Effector memory CD4-positive, alpha-beta T cell (primary cell): ENCODE data around the gene CHCHD3.

Source experiments
- DNase-seq, 3 donors: peaks; one replicate each; pipeline ENCODE4 v3.0.0-alpha.2; 2020
- H3K27ac ChIP-seq: 2 replicates; pipeline ENCODE4 v1.7.0; 2013; ENCODE audit warnings: mild to moderate bottlenecking, low read length, moderate library complexity; ENCODE audit not compliant: insufficient read depth, poor library complexity, severe bottlenecking
- H3K27me3 ChIP-seq: replicated peaks from 2 replicates; pipeline ENCODE4 v1.7.0; 2013; ENCODE audit warnings: mild to moderate bottlenecking, low read length; ENCODE audit not compliant: insufficient read depth, control insufficient read depth, poor library complexity, severe bottlenecking
- H3K36me3 ChIP-seq: 2 replicates; pipeline ENCODE4 v1.7.0; 2013; ENCODE audit warnings: mild to moderate bottlenecking, low read length, moderate library complexity; ENCODE audit not compliant: control insufficient read depth, insufficient read depth
- H3K4me1 ChIP-seq: 2 replicates; pipeline ENCODE4 v1.7.0; 2013; ENCODE audit warnings: low read length, mild to moderate bottlenecking; ENCODE audit not compliant: control insufficient read depth, insufficient read depth, poor library complexity, severe bottlenecking
- H3K4me3 ChIP-seq: 2 replicates; pipeline ENCODE4 v1.7.0; 2013; ENCODE audit warnings: low read length, low read depth, mild to moderate bottlenecking; ENCODE audit not compliant: insufficient read depth, poor library complexity, severe bottlenecking
- H3K9me3 ChIP-seq: 2 replicates; pipeline ENCODE4 v1.7.0; 2013; ENCODE audit warnings: mild to moderate bottlenecking, low read length, moderate library complexity; ENCODE audit not compliant: control insufficient read depth

Gene CHCHD3

DNA sequence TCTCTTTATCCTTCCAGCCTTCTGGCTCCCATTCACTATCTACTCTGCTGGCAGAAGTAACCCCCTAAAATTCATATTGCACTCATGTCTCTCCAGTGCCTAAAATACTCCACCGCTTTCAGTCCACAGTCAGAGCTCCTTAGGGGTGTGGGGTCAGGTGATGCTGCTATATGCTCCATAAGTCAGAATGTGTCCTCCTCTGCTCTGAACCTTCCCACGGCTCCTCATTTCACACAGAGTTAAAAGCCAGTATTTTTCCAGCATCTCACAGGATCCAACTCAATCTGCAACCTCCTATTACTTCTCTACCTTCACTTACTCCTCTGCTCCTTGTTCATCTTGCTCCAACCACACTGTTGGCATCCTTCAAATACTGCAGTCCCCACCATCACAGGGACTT is 31.1 kb upstream of the CHCHD3 start:
- H3K4me1 ChIP-seq, result no peaks in the 10 kb centered on the region
- no peak overlapping the region for H3K4me3 ChIP-seq
- H3K36me3 ChIP-seq, result no peaks in the 10 kb centered on the region
- DNase-seq, result no peak
- H3K9me3 ChIP-seq, result no peaks in the 10 kb centered on the region
- H3K27ac ChIP-seq, result no peak overlapping the region
- no peaks in the 10 kb centered on the region for H3K27me3 ChIP-seq

DNA sequence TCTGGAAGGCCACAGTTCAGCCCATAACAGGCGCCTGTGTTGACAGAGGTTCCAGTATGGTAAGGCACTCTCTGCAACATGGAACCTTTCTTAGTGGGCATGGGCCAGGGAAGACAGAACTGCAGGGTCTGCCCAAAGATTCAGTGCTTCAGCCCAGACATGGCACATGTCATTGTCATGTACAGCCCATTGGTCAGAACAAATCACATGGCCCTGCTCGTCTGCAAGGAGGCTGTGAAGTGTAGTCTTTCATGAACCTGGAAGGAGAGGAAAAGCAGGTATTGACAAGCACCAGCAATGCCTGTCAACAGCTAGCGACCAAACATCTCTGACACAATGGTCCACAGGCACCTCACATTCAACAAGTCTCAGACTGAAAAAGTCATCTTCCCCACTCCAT is 30.4 kb upstream of the CHCHD3 start:
- no peak for DNase-seq
- H3K4me1 ChIP-seq, result no peaks in the 10 kb centered on the region
- no peak overlapping the region for H3K4me3 ChIP-seq
- H3K36me3 ChIP-seq, result no peaks in the 10 kb centered on the region
- no peaks in the 10 kb centered on the region for H3K9me3 ChIP-seq
- H3K27ac ChIP-seq, result no peak overlapping the region
- no peaks in the 10 kb centered on the region for H3K27me3 ChIP-seq

DNA sequence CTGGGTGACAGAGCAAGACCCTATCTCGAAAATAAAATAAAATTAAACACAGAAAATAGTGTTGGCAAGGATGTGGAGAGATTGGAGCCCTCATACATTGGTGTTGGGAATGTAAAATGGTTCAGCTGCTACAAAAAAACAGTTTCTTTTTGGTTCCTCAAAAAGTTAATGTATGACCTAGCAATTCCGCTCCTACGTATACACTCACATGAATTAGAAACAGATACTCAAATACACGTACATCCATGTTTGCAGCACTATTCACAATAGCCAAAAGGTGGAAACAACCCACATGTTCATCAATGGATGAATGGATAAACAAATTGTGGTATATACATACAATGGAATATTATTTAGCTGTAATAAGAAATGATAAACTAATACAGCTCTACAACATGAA is 28.4 kb upstream of the CHCHD3 start:
- Histone ChIP-seq H3K36me3 (no peaks in the 10 kb centered on the region), H3K27me3 (no peaks in the 10 kb centered on the region), H3K27ac (no peak overlapping the region), H3K4me3 (no peak overlapping the region), H3K9me3 (no peaks in the 10 kb centered on the region), H3K4me1 (no peaks in the 10 kb centered on the region)
- DNase-seq, result no peak

DNA sequence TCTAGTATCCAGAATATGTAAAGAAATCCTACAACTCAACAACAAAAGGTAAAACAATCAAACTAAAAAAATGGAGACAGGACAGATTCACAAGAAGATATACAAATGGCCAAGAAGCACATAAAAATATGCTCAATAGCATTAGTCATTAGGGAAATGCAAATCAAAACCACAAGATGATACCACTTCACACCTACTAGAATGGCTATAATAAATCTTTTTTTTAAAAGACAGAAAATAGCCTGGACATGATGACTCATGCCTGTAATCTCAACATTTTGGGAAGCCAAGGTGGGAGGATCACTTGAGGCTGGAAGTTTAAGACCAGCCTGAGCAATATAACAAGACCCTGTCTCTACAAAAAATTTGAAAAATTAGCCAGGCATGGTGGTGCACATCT is 27.9 kb upstream of the CHCHD3 start:
- H3K27me3 ChIP-seq, result no peaks in the 10 kb centered on the region
- no peaks in the 10 kb centered on the region for H3K36me3 ChIP-seq
- no peak for DNase-seq
- no peaks in the 10 kb centered on the region for H3K9me3 ChIP-seq
- no peak overlapping the region for H3K27ac ChIP-seq
- H3K4me3 ChIP-seq, result no peak overlapping the region
- H3K4me1 ChIP-seq, result no peaks in the 10 kb centered on the region

DNA sequence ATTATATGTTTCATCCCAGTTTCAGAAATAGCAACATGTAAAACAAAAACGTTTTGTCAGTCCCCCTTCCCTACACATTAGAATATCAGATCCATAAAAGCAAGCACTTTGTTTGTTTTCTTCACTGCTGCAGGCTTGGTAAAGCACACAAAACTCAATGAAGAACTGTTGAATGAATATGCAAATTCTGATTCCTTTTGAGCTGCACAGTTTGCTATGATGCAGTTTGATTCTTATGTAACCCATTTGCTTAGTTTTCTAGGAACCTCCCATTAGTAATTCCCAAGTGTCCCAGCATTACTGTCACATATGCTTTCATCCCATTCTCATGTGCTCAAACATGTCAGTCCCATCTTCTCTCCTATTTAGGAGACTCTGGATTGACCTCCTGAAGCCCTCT is 26.1 kb upstream of the CHCHD3 start:
- no peaks in the 10 kb centered on the region for H3K36me3 ChIP-seq
- no peaks in the 10 kb centered on the region for H3K27me3 ChIP-seq
- H3K4me1 ChIP-seq, result no peaks in the 10 kb centered on the region
- H3K27ac ChIP-seq, result no peak overlapping the region
- H3K4me3 ChIP-seq, result no peak overlapping the region
- no peak for DNase-seq
- H3K9me3 ChIP-seq, result no peaks in the 10 kb centered on the region

DNA sequence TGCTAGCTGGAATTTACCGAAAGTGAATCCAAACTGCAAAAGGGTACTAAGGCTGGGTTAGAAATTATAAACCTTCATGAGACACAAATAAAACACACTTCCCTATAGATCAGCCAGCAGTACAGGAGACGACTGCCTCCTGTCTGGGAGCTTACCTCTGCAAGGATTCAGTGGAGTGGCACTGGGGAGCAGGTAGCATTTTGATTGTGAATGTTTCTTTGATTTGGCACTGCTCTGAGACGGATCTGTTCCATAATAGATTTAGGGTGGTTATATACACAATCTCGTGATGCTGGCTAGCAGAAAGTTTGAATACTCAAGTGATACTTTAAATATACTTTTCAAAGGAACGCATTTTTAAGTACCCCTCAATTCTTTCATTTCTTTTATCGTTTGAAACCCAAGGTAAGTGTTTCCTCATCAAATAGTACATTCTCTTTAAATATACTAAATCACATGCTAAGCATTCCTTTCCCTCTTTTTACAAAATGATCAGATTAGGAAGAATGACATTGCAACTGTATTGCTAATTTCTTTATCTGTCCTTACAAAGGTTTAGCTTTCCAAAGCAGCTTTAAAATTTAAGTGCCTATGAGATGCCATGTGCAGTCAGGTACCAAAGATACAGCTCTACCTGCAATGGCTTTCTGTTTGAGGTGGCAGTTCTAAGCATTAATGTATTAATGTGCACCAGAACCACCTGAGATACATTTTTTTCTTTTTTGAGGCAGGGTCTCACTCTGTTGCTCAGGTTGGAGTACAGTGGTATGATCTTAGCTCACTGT is 20.6 kb upstream of the CHCHD3 start:
- Histone ChIP-seq H3K4me1 (no peaks in the 10 kb centered on the region), H3K27ac (no peak overlapping the region), H3K4me3 (no peak overlapping the region), H3K9me3 (no peaks in the 10 kb centered on the region), H3K36me3 (no peaks in the 10 kb centered on the region), H3K27me3 (no peaks in the 10 kb centered on the region)
- no peak for DNase-seq

DNA sequence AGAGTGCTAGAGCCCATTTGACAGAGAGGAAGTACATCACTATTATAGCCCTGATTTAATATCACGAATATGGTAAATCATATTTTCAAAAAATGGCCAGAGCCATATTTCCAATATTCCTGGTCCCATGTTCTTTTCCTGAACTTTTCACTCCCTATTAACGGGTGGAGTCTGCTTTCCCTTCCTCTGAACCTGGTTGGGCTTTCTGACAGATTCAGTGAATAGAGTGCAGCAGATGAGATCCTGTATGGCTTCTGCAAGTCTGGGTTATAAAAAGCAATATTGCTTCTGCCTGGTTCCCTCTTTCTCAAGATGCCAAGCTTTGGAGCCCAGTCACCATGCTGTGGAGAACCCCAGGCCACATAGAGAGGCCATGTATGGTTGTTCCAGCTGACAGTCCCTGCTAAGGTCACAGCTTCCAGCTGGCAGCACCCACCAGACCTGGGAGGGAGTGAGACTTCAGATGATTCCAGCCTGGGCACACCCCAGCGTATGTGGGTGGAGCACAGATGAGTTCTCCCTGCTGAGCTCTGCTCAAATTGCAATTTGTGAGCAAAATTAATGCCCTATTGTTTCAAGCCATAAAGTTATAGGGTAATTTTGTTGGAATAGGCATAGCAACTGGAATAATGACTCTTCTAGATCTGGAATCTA is 17.9 kb upstream of the CHCHD3 start:
- no peak for DNase-seq
- no peaks in the 10 kb centered on the region for H3K36me3 ChIP-seq
- H3K4me3 ChIP-seq, result no peak overlapping the region
- H3K4me1 ChIP-seq, result no peaks in the 10 kb centered on the region
- no peaks in the 10 kb centered on the region for H3K27me3 ChIP-seq
- no peak overlapping the region for H3K27ac ChIP-seq
- H3K9me3 ChIP-seq, result no peaks in the 10 kb centered on the region

DNA sequence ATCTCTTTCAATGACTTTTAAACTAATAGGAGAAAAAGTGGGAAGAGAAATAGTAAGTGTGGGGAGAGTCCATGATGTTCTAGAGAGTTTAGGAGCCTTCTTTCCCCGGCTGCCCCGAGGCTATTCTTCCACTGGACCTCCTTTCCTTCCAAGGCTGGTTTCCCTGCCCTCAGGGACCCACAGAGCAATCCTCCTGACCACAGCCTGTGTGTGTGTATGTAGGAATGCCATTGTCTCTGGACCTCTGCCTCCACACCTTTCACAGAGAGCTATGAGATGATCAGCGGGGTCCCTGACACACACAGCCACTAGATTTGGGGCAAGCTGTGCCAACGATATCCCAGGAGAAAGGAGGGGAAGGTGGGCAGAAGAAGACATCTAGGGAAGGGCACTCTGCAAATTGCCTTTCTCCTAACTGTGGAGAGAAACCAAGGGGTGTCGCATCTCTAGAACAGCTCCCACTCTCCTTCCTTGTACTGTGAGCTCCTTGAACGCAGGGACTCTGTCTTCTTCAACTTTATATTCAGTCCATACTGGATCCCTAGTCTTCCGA is 13.3 kb upstream of the CHCHD3 start:
- DNase-seq, result no peak
- H3K27me3 ChIP-seq, result no peaks in the 10 kb centered on the region
- H3K36me3 ChIP-seq, result no peaks in the 10 kb centered on the region
- no peak overlapping the region for H3K27ac ChIP-seq
- no peaks in the 10 kb centered on the region for H3K4me1 ChIP-seq
- no peak overlapping the region for H3K4me3 ChIP-seq
- H3K9me3 ChIP-seq, result no peaks in the 10 kb centered on the region

DNA sequence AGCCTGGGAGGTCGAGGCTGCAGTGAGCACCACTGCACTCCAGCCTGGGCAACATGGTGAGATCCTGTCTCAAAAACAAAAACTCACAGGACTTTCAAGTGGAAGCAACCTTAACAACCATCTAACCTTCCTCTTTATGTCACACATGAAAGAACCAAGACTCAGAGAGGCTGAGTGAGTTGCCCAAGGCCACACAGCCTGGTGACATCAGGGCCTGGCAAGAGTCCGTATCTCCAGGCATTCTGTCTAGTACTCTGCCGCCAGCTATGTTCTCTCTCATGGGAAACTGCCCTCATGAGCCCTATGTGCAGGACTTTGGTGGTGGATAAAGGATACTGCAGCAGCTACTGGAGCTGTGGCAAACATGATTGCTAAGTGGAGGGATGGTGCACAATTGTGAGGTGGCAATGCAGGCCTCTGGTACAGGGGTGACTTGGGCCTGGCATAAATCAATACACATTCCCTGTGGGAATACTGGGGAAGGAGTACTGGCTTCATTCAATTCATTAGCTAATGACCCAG is 10.1 kb upstream of the CHCHD3 start:
- no peaks in the 10 kb centered on the region for H3K4me1 ChIP-seq

DNA sequence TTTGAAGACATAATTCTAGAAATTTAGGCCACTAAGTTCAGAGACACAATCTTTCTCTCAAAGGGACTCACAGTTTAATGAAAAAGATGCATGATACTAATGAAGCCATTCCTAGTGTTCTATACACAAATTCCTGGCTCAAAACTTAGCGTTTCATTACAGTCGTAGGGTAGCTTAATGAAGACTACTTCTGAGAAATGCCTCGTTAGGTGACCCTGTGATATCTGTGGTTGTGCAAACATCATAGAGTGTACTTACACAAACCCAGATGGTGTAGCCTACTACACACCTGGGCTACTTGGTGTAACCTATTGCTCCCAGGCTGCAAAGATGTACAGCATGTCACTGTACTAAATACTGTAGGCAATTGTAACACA is 488 bp upstream of the CHCHD3 start:
- Histone ChIP-seq H3K27ac (no peak overlapping the region), H3K36me3 (no peaks in the 10 kb centered on the region), H3K4me3 (peak overlapping the region; percentile 89), H3K9me3 (no peaks in the 10 kb centered on the region), H3K27me3 (no peaks in the 10 kb centered on the region), H3K4me1 (peaks cover 6% of the 10 kb centered on the region)
- no peak for DNase-seq

More for the DNA sequence above, 10.1 kb upstream of the CHCHD3 start:
- Histone ChIP-seq H3K27ac (no peak overlapping the region), H3K9me3 (no peaks in the 10 kb centered on the region), H3K27me3 (no peaks in the 10 kb centered on the region), H3K4me3 (no peak overlapping the region), H3K36me3 (no peaks in the 10 kb centered on the region)
- DNase-seq, result no peak
